ENCODE results near the gene CEP350.

Gene CEP350

GRCh38 chr1:180062452-180062971, 107.9 kb downstream of the CEP350 start:
- Histone ChIP-seq H3K79me2 (ENCODE audit: control insufficient read depth, insufficient read depth, low read length, unreplicated experiment) (no peaks in the 10 kb centered on the region), H3K36me3 (ENCODE audit: insufficient read depth, low read length) (peaks cover 27% of the 10 kb centered on the region), H3K4me1 (ENCODE audit: control insufficient read depth, insufficient read depth, low read length, unreplicated experiment) (peaks cover 5% of the 10 kb centered on the region), H3K27me3 (ENCODE audit: insufficient read depth, low read length) (no peaks in the 10 kb centered on the region), H2AFZ (ENCODE audit: low read length, unreplicated experiment) (no peak overlapping the region), H3K4me3 (ENCODE audit: low read depth, low read length) (no peak overlapping the region), H3K27ac (ENCODE audit: low read depth, low read length) (no peak overlapping the region)

GRCh38 chr1:180065408-180065807, 110.8 kb downstream of the CEP350 start:
- H3K27me3 ChIP-seq (ENCODE audit: insufficient read depth, low read length) = no peaks in the 10 kb centered on the region
- no peak overlapping the region for H3K4me3 ChIP-seq (ENCODE audit: low read depth, low read length)
- H2AFZ ChIP-seq (ENCODE audit: low read length, unreplicated experiment) = no peak overlapping the region
- H3K27ac ChIP-seq (ENCODE audit: low read depth, low read length) = no peak overlapping the region
- H3K79me2 ChIP-seq (ENCODE audit: control insufficient read depth, insufficient read depth, low read length, unreplicated experiment) = no peaks in the 10 kb centered on the region
- peaks cover 43% of the 10 kb centered on the region for H3K36me3 ChIP-seq (ENCODE audit: insufficient read depth, low read length)
- no peaks in the 10 kb centered on the region for H3K4me1 ChIP-seq (ENCODE audit: control insufficient read depth, insufficient read depth, low read length, unreplicated experiment)

- no peaks in the 10 kb centered on the region for H3K79me2 ChIP-seq (ENCODE audit: control insufficient read depth, insufficient read depth, low read length, unreplicated experiment)
- no peaks in the 10 kb centered on the region for H3K4me1 ChIP-seq (ENCODE audit: control insufficient read depth, insufficient read depth, low read length, unreplicated experiment)
- no peak overlapping the region for H3K27ac ChIP-seq (ENCODE audit: low read depth, low read length)
- no peak overlapping the region for H2AFZ ChIP-seq (ENCODE audit: low read length, unreplicated experiment)
- no peaks in the 10 kb centered on the region for H3K27me3 ChIP-seq (ENCODE audit: insufficient read depth, low read length)
- H3K36me3 ChIP-seq (ENCODE audit: insufficient read depth, low read length) = peaks cover 46% of the 10 kb centered on the region
- H3K4me3 ChIP-seq (ENCODE audit: low read depth, low read length) = no peak overlapping the region
Observed at GRCh38 chr1:180066150-180066549, 111.5 kb downstream of the CEP350 start.

GRCh38 chr1:180070286-180070685, 115.7 kb downstream of the CEP350 start:
- Histone ChIP-seq H3K79me2 (ENCODE audit: control insufficient read depth, insufficient read depth, low read length, unreplicated experiment) (no peaks in the 10 kb centered on the region), H3K27ac (ENCODE audit: low read depth, low read length) (no peak overlapping the region), H3K36me3 (ENCODE audit: insufficient read depth, low read length) (peaks cover 41% of the 10 kb centered on the region), H3K4me1 (ENCODE audit: control insufficient read depth, insufficient read depth, low read length, unreplicated experiment) (no peaks in the 10 kb centered on the region), H2AFZ (ENCODE audit: low read length, unreplicated experiment) (no peak overlapping the region), H3K27me3 (ENCODE audit: insufficient read depth, low read length) (no peaks in the 10 kb centered on the region), H3K4me3 (ENCODE audit: low read depth, low read length) (no peak overlapping the region)

GRCh38 chr1:180071759-180072158, 117.1 kb downstream of the CEP350 start:
- Histone ChIP-seq H3K27ac (ENCODE audit: low read depth, low read length) (no peak overlapping the region), H2AFZ (ENCODE audit: low read length, unreplicated experiment) (no peak overlapping the region), H3K79me2 (ENCODE audit: control insufficient read depth, insufficient read depth, low read length, unreplicated experiment) (no peaks in the 10 kb centered on the region), H3K27me3 (ENCODE audit: insufficient read depth, low read length) (no peaks in the 10 kb centered on the region), H3K4me3 (ENCODE audit: low read depth, low read length) (no peak overlapping the region), H3K36me3 (ENCODE audit: insufficient read depth, low read length) (peaks cover 42% of the 10 kb centered on the region), H3K4me1 (ENCODE audit: control insufficient read depth, insufficient read depth, low read length, unreplicated experiment) (no peaks in the 10 kb centered on the region)

GRCh38 chr1:180080439-180080838, 125.8 kb downstream of the CEP350 start:
- no peaks in the 10 kb centered on the region for H3K79me2 ChIP-seq (ENCODE audit: control insufficient read depth, insufficient read depth, low read length, unreplicated experiment)
- peaks cover 14% of the 10 kb centered on the region for H3K36me3 ChIP-seq (ENCODE audit: insufficient read depth, low read length)
- H3K4me1 ChIP-seq (ENCODE audit: control insufficient read depth, insufficient read depth, low read length, unreplicated experiment) = peaks cover 6% of the 10 kb centered on the region
- no peak overlapping the region for H3K27ac ChIP-seq (ENCODE audit: low read depth, low read length)
- H3K4me3 ChIP-seq (ENCODE audit: low read depth, low read length) = no peak overlapping the region
- no peak overlapping the region for H2AFZ ChIP-seq (ENCODE audit: low read length, unreplicated experiment)
- no peaks in the 10 kb centered on the region for H3K27me3 ChIP-seq (ENCODE audit: insufficient read depth, low read length)

- Histone ChIP-seq H3K36me3 (ENCODE audit: insufficient read depth, low read length) (peaks cover 13% of the 10 kb centered on the region), H3K27ac (ENCODE audit: low read depth, low read length) (no peak overlapping the region), H3K4me3 (ENCODE audit: low read depth, low read length) (no peak overlapping the region)
Observed at GRCh38 chr1:180081474-180081873, 126.9 kb downstream of the CEP350 start.

GRCh38 chr1:180083164-180083563, 128.6 kb downstream of the CEP350 start:
- Histone ChIP-seq H3K27ac (ENCODE audit: low read depth, low read length) (no peak overlapping the region), H2AFZ (ENCODE audit: low read length, unreplicated experiment) (no peak overlapping the region), H3K27me3 (ENCODE audit: insufficient read depth, low read length) (no peaks in the 10 kb centered on the region), H3K4me3 (ENCODE audit: low read depth, low read length) (no peak overlapping the region), H3K36me3 (ENCODE audit: insufficient read depth, low read length) (peaks cover 13% of the 10 kb centered on the region), H3K79me2 (ENCODE audit: control insufficient read depth, insufficient read depth, low read length, unreplicated experiment) (no peaks in the 10 kb centered on the region), H3K4me1 (ENCODE audit: control insufficient read depth, insufficient read depth, low read length, unreplicated experiment) (peaks cover 6% of the 10 kb centered on the region)

More at GRCh38 chr1:180081474-180081873, 126.9 kb downstream of the CEP350 start:
- H3K4me1 ChIP-seq (ENCODE audit: control insufficient read depth, insufficient read depth, low read length, unreplicated experiment) = peaks cover 6% of the 10 kb centered on the region
- H3K27me3 ChIP-seq (ENCODE audit: insufficient read depth, low read length) = no peaks in the 10 kb centered on the region
- H3K79me2 ChIP-seq (ENCODE audit: control insufficient read depth, insufficient read depth, low read length, unreplicated experiment) = no peaks in the 10 kb centered on the region
- no peak overlapping the region for H2AFZ ChIP-seq (ENCODE audit: low read length, unreplicated experiment)

GRCh38 chr1:180084867-180085266, 130.3 kb downstream of the CEP350 start:
- Histone ChIP-seq H3K4me3 (ENCODE audit: low read depth, low read length) (no peak overlapping the region), H3K4me1 (ENCODE audit: control insufficient read depth, insufficient read depth, low read length, unreplicated experiment) (peaks cover 6% of the 10 kb centered on the region), H3K27ac (ENCODE audit: low read depth, low read length) (no peak overlapping the region), H2AFZ (ENCODE audit: low read length, unreplicated experiment) (no peak overlapping the region), H3K79me2 (ENCODE audit: control insufficient read depth, insufficient read depth, low read length, unreplicated experiment) (no peaks in the 10 kb centered on the region), H3K36me3 (ENCODE audit: insufficient read depth, low read length) (peaks cover 19% of the 10 kb centered on the region), H3K27me3 (ENCODE audit: insufficient read depth, low read length) (no peaks in the 10 kb centered on the region)

- H3K27ac ChIP-seq (ENCODE audit: low read depth, low read length) = no peak overlapping the region
- peaks cover 19% of the 10 kb centered on the region for H3K36me3 ChIP-seq (ENCODE audit: insufficient read depth, low read length)
- no peaks in the 10 kb centered on the region for H3K79me2 ChIP-seq (ENCODE audit: control insufficient read depth, insufficient read depth, low read length, unreplicated experiment)
- H3K4me3 ChIP-seq (ENCODE audit: low read depth, low read length) = no peak overlapping the region
- no peaks in the 10 kb centered on the region for H3K27me3 ChIP-seq (ENCODE audit: insufficient read depth, low read length)
- peaks cover 6% of the 10 kb centered on the region for H3K4me1 ChIP-seq (ENCODE audit: control insufficient read depth, insufficient read depth, low read length, unreplicated experiment)
- H2AFZ ChIP-seq (ENCODE audit: low read length, unreplicated experiment) = no peak overlapping the region
Observed at GRCh38 chr1:180085331-180085730, 130.7 kb downstream of the CEP350 start.

- no peak overlapping the region for H3K27ac ChIP-seq (ENCODE audit: low read depth, low read length)
- no peak overlapping the region for H2AFZ ChIP-seq (ENCODE audit: low read length, unreplicated experiment)
- H3K27me3 ChIP-seq (ENCODE audit: insufficient read depth, low read length) = no peaks in the 10 kb centered on the region
- no peak overlapping the region for H3K4me3 ChIP-seq (ENCODE audit: low read depth, low read length)
- peaks cover 37% of the 10 kb centered on the region for H3K36me3 ChIP-seq (ENCODE audit: insufficient read depth, low read length)
- H3K4me1 ChIP-seq (ENCODE audit: control insufficient read depth, insufficient read depth, low read length, unreplicated experiment) = peaks cover 10% of the 10 kb centered on the region
- no peaks in the 10 kb centered on the region for H3K79me2 ChIP-seq (ENCODE audit: control insufficient read depth, insufficient read depth, low read length, unreplicated experiment)
Observed at GRCh38 chr1:180092931-180093650, 138.5 kb downstream of the CEP350 start.

Measured in ACC112 (cell line).